ENCODE results near the gene CHEK1. TPM values are rescaled to one million over a fixed set of nuclear protein-coding genes. Genes with fewer than 3 reads are reported as not detected.

CHEK1 gene
- total RNA-seq, 1 donor from 2014 or later, result 4.9 TPM

GRCh38 chr11:125626288-125626950, 1.5 kb downstream of the CHEK1 start:
- DNase-seq (ENCODE audit: low spot score), result peak; percentile 12

GRCh38 chr11:125627236-125627910, 2.4 kb downstream of the CHEK1 start:
- DNase-seq (ENCODE audit: low spot score), result no peak

- no peak for DNase-seq (ENCODE audit: low spot score)
Observed at GRCh38 chr11:125637840-125638239, 12.9 kb downstream of the CHEK1 start.

GRCh38 chr11:125638315-125638714, 13.4 kb downstream of the CHEK1 start:
- no peak for DNase-seq (ENCODE audit: low spot score)

- no peak for DNase-seq (ENCODE audit: low spot score)
Observed at GRCh38 chr11:125645871-125646270, 20.9 kb downstream of the CHEK1 start.

- DNase-seq (ENCODE audit: low spot score), result no peak
Observed at GRCh38 chr11:125649465-125650166, 24.7 kb downstream of the CHEK1 start.

- no peak for DNase-seq (ENCODE audit: low spot score)
Observed at GRCh38 chr11:125662689-125663088, 37.7 kb downstream of the CHEK1 start.

GRCh38 chr11:125663910-125664309, 38.9 kb downstream of the CHEK1 start:
- no peak for DNase-seq (ENCODE audit: low spot score)

GRCh38 chr11:125667151-125667550, 42.2 kb downstream of the CHEK1 start:
- no peak for DNase-seq (ENCODE audit: low spot score)

GRCh38 chr11:125670172-125670571, 45.2 kb downstream of the CHEK1 start:
- DNase-seq (ENCODE audit: low spot score), result no peak

GRCh38 chr11:125671561-125671960, 46.6 kb downstream of the CHEK1 start:
- DNase-seq (ENCODE audit: low spot score), result no peak

- no peak for DNase-seq (ENCODE audit: low spot score)
Observed at GRCh38 chr11:125674210-125674609, 49.2 kb downstream of the CHEK1 start.

GRCh38 chr11:125675196-125675595, 50.2 kb downstream of the CHEK1 start:
- DNase-seq (ENCODE audit: low spot score), result no peak

GRCh38 chr11:125679397-125679796, 54.4 kb downstream of the CHEK1 start:
- DNase-seq (ENCODE audit: low spot score), result no peak

- no peak for DNase-seq (ENCODE audit: low spot score)
Observed at GRCh38 chr11:125679837-125680236, 54.9 kb downstream of the CHEK1 start.

- DNase-seq (ENCODE audit: low spot score), result no peak
Observed at GRCh38 chr11:125680747-125681146, 55.8 kb downstream of the CHEK1 start, which contains the start of gene ACRV1. Gene ACRV1, minus strand, starts transcription at chr11:125680847. Its CDS starts 67 bp downstream, at chr11:125680780.

- no peak for DNase-seq (ENCODE audit: low spot score)
Observed at GRCh38 chr11:125685228-125685627, 60.3 kb downstream of the CHEK1 start.

GRCh38 chr11:125688066-125688465, 63.1 kb downstream of the CHEK1 start:
- DNase-seq (ENCODE audit: low spot score), result no peak

GRCh38 chr11:125688632-125689031, 63.7 kb downstream of the CHEK1 start:
- no peak for DNase-seq (ENCODE audit: low spot score)

- no peak for DNase-seq (ENCODE audit: low spot score)
Observed at GRCh38 chr11:125689274-125689859, 64.4 kb downstream of the CHEK1 start.

GRCh38 chr11:125690006-125690405, 65.0 kb downstream of the CHEK1 start:
- no peak for DNase-seq (ENCODE audit: low spot score)

GRCh38 chr11:125692887-125693286, 67.9 kb downstream of the CHEK1 start:
- no peak for DNase-seq (ENCODE audit: low spot score)
